Measurements from ENCODE around the gene PHC2.

PHC2 gene

GRCh38 chr1:33430692-33431593 is at the start of gene PHC2:
Gene PHC2 (minus strand): TSS chr1:33431095. CDS start chr1:33375539, 55,556 bp downstream.
- peak; percentile 99 for DNase-seq (ENCODE audit: low read depth, low spot score)

- no peak for DNase-seq (ENCODE audit: low read depth, low spot score)
These were observed 46.6 kb upstream of the PHC2 start for GRCh38 chr1:33477451-33477850.

- DNase-seq (ENCODE audit: low read depth, low spot score), result no peak
These were observed 43.0 kb upstream of the PHC2 start for GRCh38 chr1:33473900-33474299.

GRCh38 chr1:33472269-33472980 is 41.5 kb upstream of the PHC2 start, which contains the start of gene ZSCAN20:
Gene ZSCAN20 (plus strand): TSS chr1:33472645. CDS start chr1:33479289, 6,644 bp downstream.
- peak; percentile 99 for DNase-seq (ENCODE audit: low read depth, low spot score)

GRCh38 chr1:33471416-33471815 is 40.5 kb upstream of the PHC2 start:
- DNase-seq (ENCODE audit: low read depth, low spot score), result no peak

GRCh38 chr1:33470495-33471012 is 39.7 kb upstream of the PHC2 start:
- DNase-seq (ENCODE audit: low read depth, low spot score), result peak; percentile 92

- DNase-seq (ENCODE audit: low read depth, low spot score), result no peak
These were observed 38.8 kb upstream of the PHC2 start for GRCh38 chr1:33469691-33470090.

- DNase-seq (ENCODE audit: low read depth, low spot score), result no peak
These were observed 38.1 kb upstream of the PHC2 start for GRCh38 chr1:33468967-33469366.

- DNase-seq (ENCODE audit: low read depth, low spot score), result no peak
These were observed 37.6 kb upstream of the PHC2 start for GRCh38 chr1:33468531-33468930.

GRCh38 chr1:33468011-33468410 is 37.1 kb upstream of the PHC2 start:
- DNase-seq (ENCODE audit: low read depth, low spot score), result no peak

GRCh38 chr1:33466159-33466558 is 35.3 kb upstream of the PHC2 start:
- no peak for DNase-seq (ENCODE audit: low read depth, low spot score)

- DNase-seq (ENCODE audit: low read depth, low spot score), result no peak
These were observed 34.4 kb upstream of the PHC2 start for GRCh38 chr1:33465316-33465715.

GRCh38 chr1:33464552-33464951 is 33.7 kb upstream of the PHC2 start:
- no peak for DNase-seq (ENCODE audit: low read depth, low spot score)

- DNase-seq (ENCODE audit: low read depth, low spot score), result no peak
These were observed 31.7 kb upstream of the PHC2 start for GRCh38 chr1:33462405-33463164.

- no peak for DNase-seq (ENCODE audit: low read depth, low spot score)
These were observed 30.2 kb upstream of the PHC2 start for GRCh38 chr1:33460947-33461629.

GRCh38 chr1:33460144-33460543 is 29.2 kb upstream of the PHC2 start:
- DNase-seq (ENCODE audit: low read depth, low spot score), result no peak

GRCh38 chr1:33459691-33460090 is 28.8 kb upstream of the PHC2 start:
- no peak for DNase-seq (ENCODE audit: low read depth, low spot score)

- no peak for DNase-seq (ENCODE audit: low read depth, low spot score)
These were observed 25.6 kb upstream of the PHC2 start for GRCh38 chr1:33456502-33456886.

- peak; percentile 90 for DNase-seq (ENCODE audit: low read depth, low spot score)
These were observed 24.9 kb upstream of the PHC2 start for GRCh38 chr1:33455539-33456501.

Data from astrocyte of the hippocampus (primary cell).